GM12878 (cell line): ENCODE results near the gene RIMBP2. TPM values are rescaled to one million over a fixed set of nuclear protein-coding genes. Genes with fewer than 3 reads are reported as not detected.

Experiments used
- BCL11A ChIP-seq: IDR thresholded peaks from 2 replicates; pipeline ENCODE4 v1.6.1; 2011; ENCODE audit warnings: low read depth, low read length
- CBFB ChIP-seq: IDR thresholded peaks from 2 replicates; pipeline ENCODE4 v1.6.1; 2016; ENCODE audit warnings: antibody characterized with exemption, low read depth
- CBX5 ChIP-seq: sonication (generic); IDR thresholded peaks from 2 replicates; pipeline ENCODE4 v1.6.1; 2016; ENCODE audit warnings: low read depth, moderate library complexity, mild to moderate bottlenecking, inconsistent platforms
- HSF1 ChIP-seq: fragments of 150-350 bp; IDR thresholded peaks from 2 replicates; pipeline ENCODE4 v1.6.1; 2014; ENCODE audit warnings: mild to moderate bottlenecking, low read depth, low read length
- JUND ChIP-seq: IDR thresholded peaks from 2 replicates; pipeline ENCODE4 v1.6.1; 2012; ENCODE audit warnings: low read depth, mild to moderate bottlenecking, low read length, improper control_type of control experiment, moderate library complexity
- NFXL1 ChIP-seq: fragments of 450-650 bp; IDR thresholded peaks from 2 replicates; pipeline ENCODE4 v1.6.1; 2017; ENCODE audit warnings: antibody characterized with exemption, mild to moderate bottlenecking, borderline replicate concordance
- SPI1 ChIP-seq: IDR thresholded peaks from 2 replicates; pipeline ENCODE4 v1.6.1; 2011; ENCODE audit warnings: low read depth, mild to moderate bottlenecking, low read length, moderate library complexity, borderline replicate concordance; ENCODE audit not compliant: insufficient read depth
- polyA plus RNA-seq, 11 experiments: library from polyadenylated mRNA; depleted of rRNA in 4 of 11; unstranded in 6 of 11; stranded (reverse) in 5 of 11; fragments of >200 nt; fragmentation: Nextera tagmentation in 4 of 11; fragmentation: Illumina TruSeq in 1 of 11; extraction: Ambion mirVana in 4 of 11; extraction: Trizol in 1 of 11; gene quantifications; 1 replicate in 1 of 11; 2 replicates in 10 of 11; pipeline versions ENCODE4 v1.2.1 to v1.2.3, GENCODE V29; 2011 to 2016; ENCODE audit warnings: inconsistent platforms in 2 of 11, missing spikeins in 2 of 11, low read depth in 1 of 11
- total RNA-seq, 4 experiments: library from RNA; depleted of rRNA in 3 of 4; stranded (reverse); fragments of >200 nt in 3 of 4; fragmentation: Illumina TruSeq in 1 of 4; extraction: Trizol in 1 of 4; gene quantifications; 2 replicates each; pipeline versions ENCODE4 v1.2.1 to v1.2.3, GENCODE V29; 2013 to 2021
- TF ChIP-seq, protein P1 (sequence below): IDR thresholded peaks from 2 replicates; pipeline ENCODE4 v1.6.1; 2012; ENCODE audit warnings: low read depth, low read length, improper control_type of control experiment
- TF ChIP-seq, protein P2 (sequence below): fragments of 450-650 bp; IDR thresholded peaks from 2 replicates; pipeline ENCODE4 v1.6.1; 2018; ENCODE audit warnings: borderline replicate concordance, mild to moderate bottlenecking; ENCODE audit not compliant: partially characterized antibody
- TF ChIP-seq, protein P3 (sequence below), 3 experiments: IDR thresholded peaks in 2 of 3; conservative IDR thresholded peaks in 1 of 3; 2 replicates each; pipeline ENCODE4 v1.5.1; 2011; ENCODE audit warnings: low read depth in 3 of 3, low read length in 3 of 3, mild to moderate bottlenecking in 3 of 3, control low read depth in 2 of 3, moderate library complexity in 2 of 3, inconsistent platforms in 1 of 3, mixed read lengths in 1 of 3; ENCODE audit not compliant: control insufficient read depth in 2 of 3, insufficient read depth in 1 of 3; ENCODE audit errors: extremely low read depth in 1 of 3

The RIMBP2 gene
- total and polyA plus RNA-seq, 10 of the 15 experiments (the other 5 are each of a cell fraction or from before 2014, with no cell fraction given) = 0.04 to 2.9 (median 0.07) TPM; not detected in 1

DNA sequence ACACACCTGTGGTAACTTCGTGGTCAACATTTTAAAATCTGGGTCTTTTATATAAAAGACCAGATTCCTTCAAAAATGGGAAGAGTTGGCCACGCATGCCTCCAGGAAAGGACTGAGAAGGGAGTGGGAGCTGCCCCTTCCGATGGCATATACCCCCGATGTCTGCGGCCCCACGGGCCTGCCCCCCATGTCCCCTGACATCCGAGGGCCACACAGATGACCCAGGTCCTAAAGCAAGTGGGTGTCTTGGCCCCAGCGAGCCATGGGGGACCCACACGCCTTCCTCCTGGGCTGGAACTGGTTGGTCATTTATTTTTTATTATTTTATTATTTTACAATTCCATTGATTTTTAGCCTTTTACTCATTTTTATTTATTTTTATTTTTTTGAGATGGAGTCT is 235.9 kb downstream of the RIMBP2 start (continued):
- TF ChIP-seq HSF1 (no peak), NFXL1 (no peak), BCL11A (no peak), SPI1 (no peak), CBX5 (no peak), CBFB (no peak), JUND (no peak)
- TF ChIP-seq, protein P1, sequence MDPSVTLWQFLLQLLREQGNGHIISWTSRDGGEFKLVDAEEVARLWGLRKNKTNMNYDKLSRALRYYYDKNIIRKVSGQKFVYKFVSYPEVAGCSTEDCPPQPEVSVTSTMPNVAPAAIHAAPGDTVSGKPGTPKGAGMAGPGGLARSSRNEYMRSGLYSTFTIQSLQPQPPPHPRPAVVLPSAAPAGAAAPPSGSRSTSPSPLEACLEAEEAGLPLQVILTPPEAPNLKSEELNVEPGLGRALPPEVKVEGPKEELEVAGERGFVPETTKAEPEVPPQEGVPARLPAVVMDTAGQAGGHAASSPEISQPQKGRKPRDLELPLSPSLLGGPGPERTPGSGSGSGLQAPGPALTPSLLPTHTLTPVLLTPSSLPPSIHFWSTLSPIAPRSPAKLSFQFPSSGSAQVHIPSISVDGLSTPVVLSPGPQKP = no peak
- TF ChIP-seq, protein P2, sequence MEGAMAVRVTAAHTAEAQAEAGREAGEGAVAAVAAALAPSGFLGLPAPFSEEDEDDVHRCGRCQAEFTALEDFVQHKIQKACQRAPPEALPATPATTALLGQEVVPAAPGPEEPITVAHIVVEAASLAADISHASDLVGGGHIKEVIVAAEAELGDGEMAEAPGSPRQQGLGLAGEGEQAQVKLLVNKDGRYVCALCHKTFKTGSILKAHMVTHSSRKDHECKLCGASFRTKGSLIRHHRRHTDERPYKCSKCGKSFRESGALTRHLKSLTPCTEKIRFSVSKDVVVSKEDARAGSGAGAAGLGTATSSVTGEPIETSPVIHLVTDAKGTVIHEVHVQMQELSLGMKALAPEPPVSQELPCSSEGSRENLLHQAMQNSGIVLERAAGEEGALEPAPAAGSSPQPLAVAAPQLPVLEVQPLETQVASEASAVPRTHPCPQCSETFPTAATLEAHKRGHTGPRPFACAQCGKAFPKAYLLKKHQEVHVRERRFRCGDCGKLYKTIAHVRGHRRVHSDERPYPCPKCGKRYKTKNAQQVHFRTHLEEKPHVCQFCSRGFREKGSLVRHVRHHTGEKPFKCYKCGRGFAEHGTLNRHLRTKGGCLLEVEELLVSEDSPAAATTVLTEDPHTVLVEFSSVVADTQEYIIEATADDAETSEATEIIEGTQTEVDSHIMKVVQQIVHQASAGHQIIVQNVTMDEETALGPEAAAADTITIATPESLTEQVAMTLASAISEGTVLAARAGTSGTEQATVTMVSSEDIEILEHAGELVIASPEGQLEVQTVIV = no peak
- TF ChIP-seq, protein P3, sequence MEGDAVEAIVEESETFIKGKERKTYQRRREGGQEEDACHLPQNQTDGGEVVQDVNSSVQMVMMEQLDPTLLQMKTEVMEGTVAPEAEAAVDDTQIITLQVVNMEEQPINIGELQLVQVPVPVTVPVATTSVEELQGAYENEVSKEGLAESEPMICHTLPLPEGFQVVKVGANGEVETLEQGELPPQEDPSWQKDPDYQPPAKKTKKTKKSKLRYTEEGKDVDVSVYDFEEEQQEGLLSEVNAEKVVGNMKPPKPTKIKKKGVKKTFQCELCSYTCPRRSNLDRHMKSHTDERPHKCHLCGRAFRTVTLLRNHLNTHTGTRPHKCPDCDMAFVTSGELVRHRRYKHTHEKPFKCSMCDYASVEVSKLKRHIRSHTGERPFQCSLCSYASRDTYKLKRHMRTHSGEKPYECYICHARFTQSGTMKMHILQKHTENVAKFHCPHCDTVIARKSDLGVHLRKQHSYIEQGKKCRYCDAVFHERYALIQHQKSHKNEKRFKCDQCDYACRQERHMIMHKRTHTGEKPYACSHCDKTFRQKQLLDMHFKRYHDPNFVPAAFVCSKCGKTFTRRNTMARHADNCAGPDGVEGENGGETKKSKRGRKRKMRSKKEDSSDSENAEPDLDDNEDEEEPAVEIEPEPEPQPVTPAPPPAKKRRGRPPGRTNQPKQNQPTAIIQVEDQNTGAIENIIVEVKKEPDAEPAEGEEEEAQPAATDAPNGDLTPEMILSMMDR (IDR thresholded peaks at IDR 0.05 in 2 of 3, conservative IDR thresholded peaks at IDR 0.05 in 1 of 3; ENCODE audit: control insufficient read depth in 2 of 3, extremely low read depth in 1 of 3, insufficient read depth in 1 of 3, low read depth in 3 of 3, low read length in 3 of 3) = no peak
